Mesenchymal stem cell (in vitro differentiated cells and primary cell): ENCODE data around the gene PTGDR2.

ENCODE experiments used
- DNase-seq: peaks from one replicate; pipeline ENCODE4 v3.0.0-alpha.2; 2013
- H2AFZ ChIP-seq: one replicate; pipeline ENCODE4 v1.6.1; 2013; ENCODE audit warnings: low read depth, mild to moderate bottlenecking, control low read depth, inconsistent platforms, low read length, moderate library complexity
- H2AK5ac ChIP-seq: 2 replicates; pipeline ENCODE4 v1.6.1; 2013; ENCODE audit warnings: low read length, moderate library complexity, mild to moderate bottlenecking, inconsistent platforms; ENCODE audit not compliant: severe bottlenecking
- H2BK120ac ChIP-seq: one replicate; pipeline ENCODE4 v1.6.1; 2013; ENCODE audit warnings: low read depth, mild to moderate bottlenecking, inconsistent platforms, low read length, moderate library complexity
- H2BK12ac ChIP-seq, 2 experiments: one replicate each; pipeline ENCODE4 v1.6.1; 2013; ENCODE audit warnings: inconsistent platforms in 2 of 2, low read length in 2 of 2, mild to moderate bottlenecking in 2 of 2, moderate library complexity in 2 of 2, control low read depth in 1 of 2
- H2BK15ac ChIP-seq: one replicate; pipeline ENCODE4 v1.6.1; 2013; ENCODE audit warnings: mild to moderate bottlenecking, low read depth, inconsistent platforms; ENCODE audit not compliant: poor library complexity, severe bottlenecking
- H2BK5ac ChIP-seq: 2 replicates; pipeline ENCODE4 v1.6.1; 2013; ENCODE audit warnings: low read depth, mild to moderate bottlenecking, low read length, control low read depth, inconsistent platforms; ENCODE audit not compliant: poor library complexity, severe bottlenecking
- H3K14ac ChIP-seq, 2 experiments: one replicate each; pipeline ENCODE4 v1.6.1; 2013; ENCODE audit warnings: inconsistent platforms in 2 of 2, low read length in 2 of 2, control low read depth in 1 of 2, mild to moderate bottlenecking in 1 of 2, moderate library complexity in 1 of 2
- H3K18ac ChIP-seq, 2 experiments: one replicate each; pipeline ENCODE4 v1.6.1; 2013; ENCODE audit warnings: inconsistent platforms in 2 of 2, low read length in 2 of 2, control low read depth in 1 of 2, low read depth in 1 of 2, mild to moderate bottlenecking in 1 of 2
- H3K23ac ChIP-seq, 2 experiments: one replicate each; pipeline ENCODE4 v1.6.1; 2013; ENCODE audit warnings: inconsistent platforms in 2 of 2, low read length in 2 of 2, mild to moderate bottlenecking in 2 of 2, moderate library complexity in 2 of 2, control low read depth in 1 of 2
- H3K27ac ChIP-seq: 2 replicates; pipeline ENCODE4 v1.5.1; 2013; ENCODE audit warnings: mild to moderate bottlenecking, moderate library complexity, low read length, control low read depth, inconsistent platforms; ENCODE audit not compliant: poor library complexity, severe bottlenecking
- H3K27me3 ChIP-seq, 2 experiments: 2 replicates each; pipeline versions ENCODE4 v1.6.1 to v1.7.0; 2013; ENCODE audit warnings: low read length in 2 of 2, mild to moderate bottlenecking in 2 of 2, moderate library complexity in 2 of 2, control low read depth in 1 of 2, inconsistent platforms in 1 of 2; ENCODE audit not compliant: control insufficient read depth in 1 of 2, insufficient read depth in 1 of 2
- H3K36me3 ChIP-seq, 2 experiments: 2 replicates each; pipeline versions ENCODE4 v1.6.1 to v1.7.0; 2013; ENCODE audit warnings: low read length in 2 of 2, control low read depth in 1 of 2, inconsistent platforms in 1 of 2, low read depth in 1 of 2, mild to moderate bottlenecking in 1 of 2; ENCODE audit not compliant: insufficient read depth in 2 of 2, control insufficient read depth in 1 of 2
- H3K4ac ChIP-seq, 2 experiments: one replicate each; pipeline ENCODE4 v1.6.1; 2013; ENCODE audit warnings: inconsistent platforms in 2 of 2, low read length in 2 of 2, mild to moderate bottlenecking in 2 of 2, moderate library complexity in 2 of 2, control low read depth in 1 of 2, low read depth in 1 of 2
- H3K4me1 ChIP-seq: 2 replicates; pipeline ENCODE4 v1.6.1; 2013; ENCODE audit warnings: low read depth, low read length, control low read depth; ENCODE audit not compliant: control insufficient read depth, insufficient read depth
- H3K4me2 ChIP-seq: 2 replicates; pipeline ENCODE4 v1.6.1; 2013; ENCODE audit warnings: low read length, mild to moderate bottlenecking, inconsistent platforms; ENCODE audit not compliant: poor library complexity, severe bottlenecking
- H3K4me3 ChIP-seq, 2 experiments: 2 replicates each; pipeline versions ENCODE4 v1.5.1 to v1.7.0; 2013; ENCODE audit warnings: low read length in 2 of 2, mild to moderate bottlenecking in 2 of 2, control low read depth in 1 of 2, low read depth in 1 of 2; ENCODE audit not compliant: insufficient read depth in 1 of 2
- H3K79me1 ChIP-seq: replicated peaks from 2 replicates; pipeline ENCODE4 v1.6.1; 2013; ENCODE audit warnings: mild to moderate bottlenecking, control low read depth, low read length, inconsistent platforms; ENCODE audit not compliant: poor library complexity, severe bottlenecking
- H3K9ac ChIP-seq: 2 replicates; pipeline ENCODE4 v1.7.0; 2013; ENCODE audit warnings: mild to moderate bottlenecking, low read length, moderate library complexity
- H3K9me3 ChIP-seq: 2 replicates; pipeline ENCODE4 v1.7.0; 2013; ENCODE audit warnings: mild to moderate bottlenecking, low read length; ENCODE audit not compliant: control insufficient read depth
- H4K8ac ChIP-seq: one replicate; pipeline ENCODE4 v1.6.1; 2013; ENCODE audit warnings: inconsistent platforms, mild to moderate bottlenecking, low read length, moderate library complexity
- H4K91ac ChIP-seq: one replicate; pipeline ENCODE4 v1.6.1; 2013; ENCODE audit warnings: mild to moderate bottlenecking, low read length, inconsistent platforms
- WGBS: methylation state at CpG from one replicate; pipeline ENCODE4 v1.1.7; 2013; ENCODE audit warnings: mixed read lengths; 5-methylcytosine and 5-hydroxymethylcytosine counted together

The PTGDR2 gene

DNA sequence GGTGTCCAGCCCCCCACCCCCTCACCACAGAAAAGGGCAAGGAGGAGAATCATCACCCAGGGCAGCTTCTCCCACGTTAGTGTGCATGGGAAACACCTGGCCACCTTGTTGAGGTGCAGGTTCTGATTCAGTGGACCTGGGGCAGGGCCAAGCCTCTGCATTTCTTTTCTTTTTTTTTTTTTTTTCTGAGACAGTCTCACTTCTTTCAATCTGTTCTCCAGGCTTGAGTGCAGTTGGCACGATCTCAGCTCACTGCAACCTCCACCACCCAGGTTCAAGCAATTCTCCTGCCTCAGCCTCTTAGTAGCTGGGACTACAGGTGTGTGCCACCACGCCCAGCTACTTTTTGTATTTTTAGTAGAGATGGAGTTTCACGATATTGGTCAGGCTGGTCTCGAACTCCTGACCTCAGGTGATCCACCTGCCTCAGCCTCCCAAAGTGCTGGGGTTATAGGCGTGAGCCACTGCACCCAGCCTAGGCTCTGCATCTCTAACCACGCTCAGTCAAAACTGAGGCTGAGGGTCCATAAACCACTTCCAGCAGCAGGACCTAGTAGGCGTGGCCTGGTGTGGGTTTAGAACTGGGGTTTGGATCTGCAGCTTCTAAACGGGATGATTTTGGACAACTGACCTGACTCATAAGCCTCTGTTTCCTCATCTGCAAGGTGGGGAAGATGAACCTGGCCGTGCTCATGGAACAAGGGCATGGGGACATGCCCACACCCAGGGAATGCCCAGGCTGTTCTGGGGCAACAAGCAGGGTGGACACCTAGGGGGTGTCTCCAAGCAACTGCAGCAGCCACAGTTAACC is 12.3 kb upstream of the PTGDR2 start:
- Histone ChIP-seq H3K4me1 (peaks cover 34% of the 10 kb centered on the region), H4K91ac (no peak overlapping the region), H3K23ac (no peak overlapping the region), H2AK5ac (peak overlapping the region; percentile 80), H3K27ac (no peak overlapping the region), H3K18ac (no peak overlapping the region), H3K9me3 (no peaks in the 10 kb centered on the region), H2AFZ (no peak overlapping the region), H2BK12ac (no peak overlapping the region), H3K27me3 (peaks cover 0 to 6% of the 10 kb centered on the region in 2 experiments), H3K79me1 (no peaks in the 10 kb centered on the region), H2BK15ac (no peak overlapping the region), H3K9ac (no peak overlapping the region), H3K4me2 (no peak overlapping the region), H3K4ac (no peak overlapping the region), H3K14ac (peak overlapping the region in 1 of 2 experiments; percentile 28), H2BK5ac (no peak overlapping the region), H3K36me3 (peaks cover 0 to 4% of the 10 kb centered on the region in 2 experiments), H3K4me3 (no peak overlapping the region), H4K8ac (no peak overlapping the region), H2BK120ac (no peak overlapping the region)
- DNase-seq: no peak
- whole genome bisulfite sequencing: 87% methylated on average over 9 of the region's 10 CpGs

DNA sequence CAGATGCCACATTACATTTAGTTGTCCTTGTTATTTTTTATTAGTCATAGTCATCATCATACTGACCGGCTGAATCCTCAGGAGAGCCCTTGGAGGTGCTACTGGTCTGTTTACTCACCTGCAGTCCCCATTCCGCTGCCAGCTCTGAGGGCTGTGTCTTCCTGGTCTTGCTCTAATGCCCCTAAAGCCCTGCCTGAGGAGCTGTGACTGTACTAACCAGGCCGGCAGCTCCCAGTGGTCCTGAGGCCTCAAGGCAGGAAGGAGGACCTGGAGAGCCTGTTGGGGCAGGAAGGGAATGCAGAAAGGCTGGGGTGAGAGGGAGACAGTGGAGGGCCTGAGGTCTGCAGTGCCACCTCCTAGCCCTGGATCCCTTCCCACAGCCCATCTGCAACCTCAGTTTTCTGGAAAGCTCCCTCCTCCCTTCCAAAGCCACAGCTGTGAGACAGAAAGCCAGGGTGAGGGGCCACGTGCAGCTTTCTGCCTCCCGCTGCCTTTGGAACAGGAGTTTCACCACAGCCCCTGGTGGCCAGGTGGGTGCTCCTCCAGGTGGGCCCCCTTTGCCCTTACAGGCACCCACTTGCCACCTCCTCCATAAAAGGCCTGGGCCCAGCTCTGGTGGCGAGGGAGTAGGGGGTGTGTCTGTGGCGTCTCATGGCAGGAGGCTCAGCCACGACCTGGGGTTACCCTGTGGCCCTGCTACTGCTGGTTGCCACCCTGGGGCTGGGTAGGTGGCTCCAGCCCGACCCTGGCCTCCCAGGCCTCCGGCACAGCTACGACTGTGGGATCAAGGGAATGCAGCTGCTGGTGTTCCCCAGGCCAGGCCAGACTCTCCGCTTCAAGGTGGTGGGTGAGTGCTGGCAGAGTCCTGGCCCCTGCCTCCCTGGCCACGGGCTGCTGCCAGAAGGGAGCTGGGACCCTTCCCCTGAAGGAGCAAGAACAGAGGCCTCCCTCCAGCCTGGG is 11.4 kb upstream of the PTGDR2 start, which contains the start of gene ZP1:
Gene ZP1 (plus strand): TSS at position 632 of the 960 bp plus-strand sequence. CDS start 20 bp downstream, at position 652.
- Histone ChIP-seq H3K4ac (no peak within 1 kb of the TSS), H2BK5ac (no peak within 1 kb of the TSS), H3K79me1 (no peaks in the 10 kb centered on the region), H2BK120ac (no peak within 1 kb of the TSS), H2AK5ac (peak within 1 kb of the TSS; percentile 80), H3K9ac (no peak within 1 kb of the TSS), H3K14ac (peak within 1 kb of the TSS in 1 of 2 experiments; percentile 28), H2AFZ (no peak within 1 kb of the TSS), H3K18ac (no peak within 1 kb of the TSS), H4K8ac (peak within 1 kb of the TSS; percentile 70), H3K4me3 (no peak within 1 kb of the TSS), H3K4me2 (no peak within 1 kb of the TSS), H3K36me3 (peaks cover 0 to 4% of the 10 kb centered on the region in 2 experiments), H3K27me3 (peaks cover 0 to 14% of the 10 kb centered on the region in 2 experiments), H3K23ac (no peak within 1 kb of the TSS), H3K4me1 (peaks cover 25% of the 10 kb centered on the region), H4K91ac (no peak within 1 kb of the TSS), H3K9me3 (no peaks in the 10 kb centered on the region), H2BK12ac (peak within 1 kb of the TSS; percentile 4 to 10), H2BK15ac (no peak within 1 kb of the TSS), H3K27ac (peak within 1 kb of the TSS; percentile 24)
- WGBS: 68% methylated on average over 12 of the region's 13 CpGs
- no peak for DNase-seq

DNA sequence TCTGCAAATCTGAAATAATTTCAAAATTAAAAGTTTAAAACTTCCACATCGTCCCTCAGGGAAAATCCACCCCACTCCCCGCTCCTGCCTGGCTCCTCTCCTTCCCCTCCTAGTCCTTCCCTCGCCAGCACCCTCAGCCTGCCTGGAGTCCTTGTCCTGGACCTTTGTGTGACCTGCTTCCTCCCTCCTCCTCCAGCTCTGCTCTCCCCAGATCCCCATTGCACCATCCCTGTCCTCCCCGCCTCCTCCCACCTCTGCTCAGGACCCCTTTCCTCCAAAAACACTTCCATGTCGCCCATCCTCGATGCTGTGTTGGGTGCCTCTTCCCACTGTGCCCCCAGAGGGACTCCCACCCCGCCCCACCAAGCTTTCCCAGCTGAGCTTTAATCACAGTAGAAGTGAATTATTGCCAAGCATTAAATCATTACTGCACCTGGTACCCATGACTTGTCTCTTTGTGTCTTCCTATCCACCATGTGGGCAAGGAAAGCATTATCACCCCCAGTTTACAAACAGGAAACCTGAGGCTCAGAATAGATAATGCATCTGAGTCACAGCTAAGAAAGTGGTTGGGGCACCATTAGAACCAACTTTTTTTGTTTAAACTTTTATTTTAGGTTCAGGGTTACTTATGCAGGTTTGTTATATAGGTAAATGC is 9.2 kb upstream of the PTGDR2 start:
- H2BK5ac ChIP-seq: no peak overlapping the region

More for the DNA sequence above, 9.2 kb upstream of the PTGDR2 start:
- no peak overlapping the region for H3K4me3 ChIP-seq
- no peak overlapping the region for H3K23ac ChIP-seq
- H2AK5ac ChIP-seq: no peak overlapping the region
- H3K9ac ChIP-seq: no peak overlapping the region
- peaks cover 0 to 19% of the 10 kb centered on the region in 2 experiments for H3K27me3 ChIP-seq
- H3K4ac ChIP-seq: no peak overlapping the region
- no peak overlapping the region for H2BK15ac ChIP-seq
- H2BK12ac ChIP-seq: no peak overlapping the region
- peaks cover 16% of the 10 kb centered on the region for H3K4me1 ChIP-seq
- no peak overlapping the region for H3K27ac ChIP-seq
- H2BK120ac ChIP-seq: no peak overlapping the region
- WGBS: 83% methylated on average over 7 of the region's 7 CpGs
- H3K9me3 ChIP-seq: no peaks in the 10 kb centered on the region
- no peaks in the 10 kb centered on the region for H3K36me3 ChIP-seq
- H4K8ac ChIP-seq: no peak overlapping the region
- no peak overlapping the region for H4K91ac ChIP-seq
- no peak overlapping the region for H3K18ac ChIP-seq
- no peak overlapping the region for H2AFZ ChIP-seq
- no peak overlapping the region for H3K4me2 ChIP-seq
- no peak for DNase-seq
- no peaks in the 10 kb centered on the region for H3K79me1 ChIP-seq
- H3K14ac ChIP-seq: no peak overlapping the region
